HG03060 (cell line): ENCODE results near the gene NUDT1.

Source experiments
- ATAC-seq: cut with Tn5 transposase; IDR thresholded peaks from one replicate; pipeline ENCODE4 v1.9.1; 2021; ENCODE audit warnings: low read depth, moderate number of reproducible peaks; ENCODE audit not compliant: unreplicated experiment

Gene NUDT1

DNA sequence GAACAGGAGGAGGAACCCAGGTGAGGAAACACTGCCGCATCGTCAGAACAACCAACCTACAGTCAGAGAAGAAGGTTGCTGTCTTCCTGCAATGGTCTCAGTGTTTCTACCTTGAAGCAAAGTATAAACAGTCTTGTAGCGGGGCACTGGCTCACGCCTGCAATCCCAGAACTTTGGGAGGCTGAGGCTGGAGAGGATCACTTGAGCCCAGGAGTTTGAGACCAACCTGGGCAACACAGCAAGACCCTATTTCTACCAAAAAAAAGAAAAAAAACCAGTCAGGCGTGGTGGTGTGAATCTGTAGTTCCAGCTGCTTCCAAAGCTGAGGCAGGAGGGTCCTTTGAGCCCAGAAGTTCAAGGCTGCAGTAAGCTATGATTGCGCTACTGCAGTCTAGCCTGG lies 48.9 kb downstream of the NUDT1 start:
- no peak for ATAC-seq

GRCh38 chr7:2295936-2296620 lies 54.1 kb downstream of the NUDT1 start:
- ATAC-seq = no peak

DNA sequence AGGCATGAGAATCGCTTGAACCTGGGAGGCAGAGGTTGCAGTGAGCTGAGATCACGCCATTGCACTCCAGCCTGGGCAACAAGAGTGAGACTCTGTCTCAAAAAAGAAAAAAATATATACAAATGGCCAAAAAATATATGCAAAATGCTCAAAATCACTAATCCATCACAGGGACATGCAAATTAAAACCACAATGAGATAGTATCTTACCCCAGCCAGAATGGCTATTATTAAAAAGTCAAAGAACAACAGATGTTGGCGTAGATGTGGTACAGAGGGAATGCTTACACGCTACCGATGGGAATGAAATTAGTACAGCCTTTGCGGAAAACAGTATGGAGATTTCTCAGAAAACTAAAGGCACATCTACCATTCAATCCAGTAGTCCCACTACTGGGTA lies 54.8 kb downstream of the NUDT1 start:
- no peak for ATAC-seq

DNA sequence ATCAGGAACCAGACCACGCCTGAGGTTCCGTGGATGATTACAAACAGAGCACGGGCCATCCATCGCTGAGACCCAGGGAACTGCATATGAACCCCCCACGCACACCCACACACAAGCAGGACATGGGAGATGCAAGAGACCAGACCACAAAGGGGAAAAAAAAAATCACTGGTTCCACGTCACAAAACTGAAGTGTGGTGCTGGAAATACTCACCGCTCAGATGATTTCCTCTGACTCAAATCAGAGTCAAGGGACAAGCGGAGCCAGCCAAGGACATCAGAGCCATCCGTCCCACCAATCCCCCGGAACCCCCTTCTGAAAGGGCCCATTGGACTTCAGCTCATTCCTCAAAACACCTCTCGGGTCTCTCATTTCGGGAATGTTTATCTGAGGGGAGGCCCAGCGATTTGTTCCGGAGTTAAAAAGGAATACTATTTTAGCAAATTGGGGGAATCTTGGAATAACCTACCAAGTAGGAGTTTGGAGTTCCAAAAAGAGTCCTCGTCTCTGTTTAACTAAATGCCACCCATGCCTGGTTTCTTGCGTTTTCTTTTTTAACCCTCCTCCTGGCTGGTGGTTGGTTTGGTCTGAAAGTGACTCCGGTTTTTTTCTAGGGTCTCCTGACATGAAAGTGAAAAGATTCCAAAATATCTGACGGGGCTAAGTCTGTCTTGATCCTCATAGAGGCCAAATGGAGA lies 57.3 kb downstream of the NUDT1 start:
- no peak for ATAC-seq

DNA sequence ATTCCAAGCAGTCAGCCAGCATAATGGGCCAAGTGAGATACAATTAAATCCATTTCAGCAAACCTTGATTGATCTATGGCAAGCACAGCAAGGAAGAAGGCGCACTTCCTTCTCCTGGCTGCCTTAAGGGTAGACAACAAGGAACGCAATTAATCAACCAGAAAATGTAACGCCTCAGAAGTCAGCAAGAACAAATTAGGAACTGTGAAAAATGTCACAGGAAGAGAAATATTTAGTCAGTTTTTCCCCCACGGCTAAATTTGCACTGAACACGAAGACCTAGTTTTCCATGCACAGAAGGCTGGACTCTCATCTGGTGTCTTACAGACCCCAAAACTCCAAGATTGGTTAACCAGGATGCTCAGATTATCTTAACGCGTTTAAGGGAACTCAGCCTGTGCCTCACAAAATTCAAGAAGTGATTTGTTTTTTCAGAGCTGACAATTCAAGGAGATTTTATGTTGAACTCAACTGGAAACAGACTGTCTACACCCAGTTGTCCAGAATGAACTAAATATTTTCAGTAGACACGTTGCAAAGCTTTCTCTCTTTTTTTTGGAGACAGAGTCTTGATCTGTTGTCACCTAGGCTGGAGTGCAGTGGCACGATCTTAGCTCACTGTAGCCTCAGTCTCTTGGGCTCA lies 58.0 kb downstream of the NUDT1 start:
- no peak for ATAC-seq
